Testis (tissue), 2 donors: ENCODE data around the gene DENND4B.
"Not testable (repeated sequence)": the region's sequence is repeated elsewhere in the genome, so short reads cannot be mapped to it uniquely, and the experiment has no call there.

Experiments used
- CTCF ChIP-seq, 3 experiments: fragments of 450-650 bp in 2 of 3; fragments of 200-600 bp in 1 of 3; sonication (generic) in 1 of 3; IDR thresholded peaks; one replicate each; pipeline ENCODE4 v1.5.1; 2016 to 2019; ENCODE audit warnings: antibody characterized with exemption in 3 of 3, mild to moderate bottlenecking in 2 of 3, moderate library complexity in 1 of 3
- POLR2A ChIP-seq: fragments of 450-650 bp; IDR thresholded peaks from one replicate; pipeline ENCODE4 v1.6.1; 2017; ENCODE audit warnings: antibody characterized with exemption, mild to moderate bottlenecking, moderate library complexity

- not testable (repeated sequence) for TF ChIP-seq POLR2A; CTCF (IDR thresholded peaks at IDR 0.05)
These were observed 40.6 kb downstream of the DENND4B start for GRCh38 chr1:153905908-153906307.
